H1 (cell line): ENCODE data around the gene CSNK2B. TPM values are rescaled to one million over a fixed set of nuclear protein-coding genes. Genes with fewer than 3 reads are reported as not detected.

Experiments
- CBX5 ChIP-seq: fragments of 300-800, 300-1000 bp; sonication (generic); IDR thresholded peaks from 2 replicates; pipeline ENCODE4 v1.7.1; 2016; ENCODE audit warnings: antibody characterized with exemption, low read length, low read depth
- FOSL1 ChIP-seq: IDR thresholded peaks from 2 replicates; pipeline ENCODE4 v1.6.1; 2011; ENCODE audit warnings: mild to moderate bottlenecking, low read depth, low read length, moderate library complexity; ENCODE audit not compliant: insufficient read depth
- POLR2AphosphoS5 ChIP-seq: IDR thresholded peaks from 2 replicates; pipeline ENCODE4 v1.6.1; 2011; ENCODE audit warnings: low read depth, low read length
- RFX5 ChIP-seq: IDR thresholded peaks from 2 replicates; pipeline ENCODE4 v1.6.1; 2011; ENCODE audit warnings: low read depth, low read length, improper control_type of control experiment, borderline replicate concordance
- polyA plus RNA-seq, 7 experiments: library from polyadenylated mRNA; depleted of rRNA in 3 of 7; stranded (reverse) in 5 of 7; unstranded in 2 of 7; fragments of >200 nt in 5 of 7; fragments of 200-250 nt in 2 of 7; gene quantifications; 1 replicate in 5 of 7; 2 replicates in 1 of 7; 4 replicates in 1 of 7; pipeline versions ENCODE4 v1.2.1 to v1.2.3, GENCODE V29; 2011 to 2013; ENCODE audit warnings: missing spikeins in 2 of 7, mixed read lengths in 2 of 7
- total RNA-seq: library from RNA; stranded (reverse); fragmentation: NEBNext Ultra II Directional; extraction: Animal tissue kit (Norgen Biotek cat#: 25700); gene quantifications from 2 replicates; pipeline ENCODE4 v1.2.1, GENCODE V29; 2021

Gene CSNK2B
- total and polyA plus RNA-seq, 2 of the 8 experiments (the other 6 are each of a cell fraction or from before 2014, with no cell fraction given) = 169 to 208 TPM

- TF ChIP-seq CBX5 = no peak
- TF ChIP-seq FOSL1 = no peak
- TF ChIP-seq POLR2AphosphoS5 = no peak
- no peak for TF ChIP-seq RFX5
These were observed 22.2 kb downstream of the CSNK2B start (continued) for GRCh38 chr6:31687860-31688693.
